A549 (cell line): Measurements from ENCODE around the gene MYOZ3.

Source experiments
- JUN ChIP-seq, 2 experiments: fragments of >200 bp; sonication (Bioruptor Twin); formaldehyde crosslinking; IDR thresholded peaks; 2 replicates in 1 of 2; 3 replicates in 1 of 2; pipeline ENCODE4 v1.6.1; 2016 to 2017
- POLR2A ChIP-seq: IDR thresholded peaks from 2 replicates; pipeline ENCODE4 v1.6.1; 2012; ENCODE audit warnings: mild to moderate bottlenecking, low read length
- TF ChIP-seq, protein P1 (sequence below): fragments of >200 bp; sonication (Bioruptor Twin); formaldehyde crosslinking; IDR thresholded peaks from 3 replicates; pipeline ENCODE4 v1.5.1; 2016

DNA sequence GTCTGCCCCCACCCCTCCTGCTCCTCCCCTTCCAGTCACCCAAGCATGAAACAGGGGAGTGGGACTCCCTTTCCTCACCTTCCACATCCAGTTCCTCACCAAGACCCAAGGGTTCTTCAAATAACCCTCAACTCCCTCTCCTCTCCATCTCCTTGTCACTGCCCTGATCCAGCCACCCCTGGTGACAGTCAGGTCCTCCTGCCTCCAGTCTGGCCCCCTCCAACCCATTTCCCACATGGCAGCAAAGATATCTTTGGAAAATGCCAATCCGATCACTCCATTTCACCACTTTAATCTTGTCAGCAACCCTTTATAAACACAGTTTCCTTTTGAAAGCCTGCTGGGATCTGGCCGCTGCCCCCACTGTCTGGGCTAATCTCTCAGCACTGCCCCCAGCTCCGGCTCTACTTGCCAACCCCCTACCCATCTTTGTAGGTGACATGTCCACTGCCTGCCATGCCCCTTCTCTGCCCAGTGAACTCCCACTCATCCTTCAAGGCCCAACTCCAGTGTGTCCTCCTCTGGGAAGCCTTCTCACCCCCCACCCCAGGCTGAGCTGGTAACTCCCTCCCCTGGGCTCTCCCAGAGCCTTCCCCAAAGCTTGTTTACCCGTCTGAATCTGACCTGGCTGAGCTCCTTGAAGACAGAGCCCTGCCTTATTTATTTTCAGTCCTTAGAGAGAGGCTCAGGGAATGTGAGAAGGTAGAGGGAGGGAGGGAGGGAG, 781 bp upstream of the MYOZ3 start:
- TF ChIP-seq, protein P1, sequence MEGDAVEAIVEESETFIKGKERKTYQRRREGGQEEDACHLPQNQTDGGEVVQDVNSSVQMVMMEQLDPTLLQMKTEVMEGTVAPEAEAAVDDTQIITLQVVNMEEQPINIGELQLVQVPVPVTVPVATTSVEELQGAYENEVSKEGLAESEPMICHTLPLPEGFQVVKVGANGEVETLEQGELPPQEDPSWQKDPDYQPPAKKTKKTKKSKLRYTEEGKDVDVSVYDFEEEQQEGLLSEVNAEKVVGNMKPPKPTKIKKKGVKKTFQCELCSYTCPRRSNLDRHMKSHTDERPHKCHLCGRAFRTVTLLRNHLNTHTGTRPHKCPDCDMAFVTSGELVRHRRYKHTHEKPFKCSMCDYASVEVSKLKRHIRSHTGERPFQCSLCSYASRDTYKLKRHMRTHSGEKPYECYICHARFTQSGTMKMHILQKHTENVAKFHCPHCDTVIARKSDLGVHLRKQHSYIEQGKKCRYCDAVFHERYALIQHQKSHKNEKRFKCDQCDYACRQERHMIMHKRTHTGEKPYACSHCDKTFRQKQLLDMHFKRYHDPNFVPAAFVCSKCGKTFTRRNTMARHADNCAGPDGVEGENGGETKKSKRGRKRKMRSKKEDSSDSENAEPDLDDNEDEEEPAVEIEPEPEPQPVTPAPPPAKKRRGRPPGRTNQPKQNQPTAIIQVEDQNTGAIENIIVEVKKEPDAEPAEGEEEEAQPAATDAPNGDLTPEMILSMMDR: no peak
- no peak for TF ChIP-seq POLR2A
- no peak for TF ChIP-seq JUN (IDR thresholded peaks at IDR 0.05)
